Activated T-helper 17 cell treated with anti-CD3 and anti-CD28 coated beads, Interleukin-2, amount 50 U/mL, for 72 hours (primary cell): ENCODE measurements around the gene MALAT1. TPM values are rescaled to one million over a fixed set of nuclear protein-coding genes. Genes with fewer than 3 reads are reported as not detected.
"Not testable (repeated sequence)": the region's sequence is repeated elsewhere in the genome, so short reads cannot be mapped to it uniquely, and the experiment has no call there.

Experiments used
- ATAC-seq: fragments of 150-1000 bp; cut with Tn5 transposase; replicated peaks from 2 replicates; pipeline ENCODE4 v1.10.0; 2021; ENCODE audit warnings: mild to moderate bottlenecking, moderate library complexity
- H3K27ac Mint-ChIP-seq: one replicate; pipeline ENCODE4 v1.8.0; 2022; ENCODE audit warnings: mixed read lengths
- H3K27me3 Mint-ChIP-seq: one replicate; pipeline ENCODE4 v1.8.0; 2022; ENCODE audit warnings: mixed read lengths
- H3K36me3 Mint-ChIP-seq: one replicate; pipeline ENCODE4 v1.8.0; 2022; ENCODE audit warnings: low read depth, mild to moderate bottlenecking, mixed read lengths
- H3K4me1 Mint-ChIP-seq: one replicate; pipeline ENCODE4 v1.8.0; 2022; ENCODE audit warnings: mixed read lengths
- H3K4me3 Mint-ChIP-seq: one replicate; pipeline ENCODE4 v1.8.0; 2022; ENCODE audit warnings: mild to moderate bottlenecking, mixed read lengths
- H3K9me3 Mint-ChIP-seq: one replicate; pipeline ENCODE4 v1.8.0; 2022; ENCODE audit warnings: mixed read lengths
- total RNA-seq, 2 donors: library from RNA; stranded (reverse); gene quantifications; one replicate each; pipeline ENCODE4 v1.2.3, GENCODE V29; 2022

MALAT1 gene
- total RNA-seq, 2 donors from 2014 or later, result 5,547 to 22,796 TPM

GRCh38 chr11:65516135-65516968, 17.5 kb downstream of the MALAT1 start:
- no peaks in the 10 kb centered on the region for H3K36me3 Mint-ChIP-seq
- peaks cover 7% of the 10 kb centered on the region for H3K4me1 Mint-ChIP-seq
- peak overlapping the region; percentile 19 for H3K27ac Mint-ChIP-seq
- H3K4me3 Mint-ChIP-seq, result no peak overlapping the region
- H3K27me3 Mint-ChIP-seq, result no peaks in the 10 kb centered on the region
- no peaks in the 10 kb centered on the region for H3K9me3 Mint-ChIP-seq
- ATAC-seq, result peak; percentile 32

GRCh38 chr11:65518941-65519549, 20.2 kb downstream of the MALAT1 start:
- not testable (repeated sequence) for H3K4me3 Mint-ChIP-seq, ATAC-seq, H3K36me3 Mint-ChIP-seq, H3K27me3 Mint-ChIP-seq, H3K9me3 Mint-ChIP-seq, H3K27ac Mint-ChIP-seq
- peaks cover 27% of the 10 kb centered on the region for H3K4me1 Mint-ChIP-seq

- not testable (repeated sequence) for H3K9me3 Mint-ChIP-seq, ATAC-seq, H3K27me3 Mint-ChIP-seq
- Mint-ChIP-seq H3K4me3 (peak overlapping the region; percentile 89), H3K4me1 (peaks cover 29% of the 10 kb centered on the region), H3K27ac (peak overlapping the region; percentile 88), H3K36me3 (peaks cover 14% of the 10 kb centered on the region)
Measured at GRCh38 chr11:65521777-65522521, 23.1 kb downstream of the MALAT1 start.

- H3K9me3 Mint-ChIP-seq, H3K27me3 Mint-ChIP-seq: not testable (repeated sequence)
- ATAC-seq, result peak; percentile 25
- peak overlapping the region; percentile 89 for H3K4me3 Mint-ChIP-seq
- H3K27ac Mint-ChIP-seq, result peak overlapping the region; percentile 88
- peaks cover 24% of the 10 kb centered on the region for H3K36me3 Mint-ChIP-seq
- peaks cover 29% of the 10 kb centered on the region for H3K4me1 Mint-ChIP-seq
Measured at GRCh38 chr11:65522718-65523630, 24.1 kb downstream of the MALAT1 start.

GRCh38 chr11:65523631-65523968, 24.8 kb downstream of the MALAT1 start:
- Mint-ChIP-seq H3K4me1 (peaks cover 30% of the 10 kb centered on the region), H3K4me3 (peak overlapping the region; percentile 89), H3K27ac (peak overlapping the region; percentile 88), H3K36me3 (peaks cover 28% of the 10 kb centered on the region)
- ATAC-seq, H3K27me3 Mint-ChIP-seq, H3K9me3 Mint-ChIP-seq: not testable (repeated sequence)

GRCh38 chr11:65524014-65524740, 25.3 kb downstream of the MALAT1 start:
- peak overlapping the region; percentile 89 for H3K4me3 Mint-ChIP-seq
- H3K27ac Mint-ChIP-seq, result peak overlapping the region; percentile 88
- no peaks in the 10 kb centered on the region for H3K27me3 Mint-ChIP-seq
- peaks cover 34% of the 10 kb centered on the region for H3K4me1 Mint-ChIP-seq
- no peaks in the 10 kb centered on the region for H3K9me3 Mint-ChIP-seq
- H3K36me3 Mint-ChIP-seq, result peaks cover 33% of the 10 kb centered on the region
- peak; percentile 13 for ATAC-seq

GRCh38 chr11:65524741-65525545, 26.1 kb downstream of the MALAT1 start, which contains the start of gene SCYL1:
TSS of gene SCYL1 (plus strand) at chr11:65525083. CDS start at chr11:65525154, 71 bp downstream.
- Mint-ChIP-seq H3K4me3 (peak within 1 kb of the TSS; percentile 89), H3K27me3 (no peaks in the 10 kb centered on the region), H3K27ac (peak within 1 kb of the TSS; percentile 91), H3K36me3 (peaks cover 36% of the 10 kb centered on the region), H3K9me3 (no peaks in the 10 kb centered on the region), H3K4me1 (peaks cover 34% of the 10 kb centered on the region)
- ATAC-seq, result peak; percentile 90

GRCh38 chr11:65525546-65526480, 27.0 kb downstream of the MALAT1 start:
- Mint-ChIP-seq H3K4me3 (peak overlapping the region; percentile 89), H3K36me3 (peaks cover 45% of the 10 kb centered on the region), H3K4me1 (peaks cover 34% of the 10 kb centered on the region), H3K27ac (peak overlapping the region; percentile 91), H3K27me3 (no peaks in the 10 kb centered on the region), H3K9me3 (no peaks in the 10 kb centered on the region)
- ATAC-seq, result no peak

- Mint-ChIP-seq H3K9me3 (no peaks in the 10 kb centered on the region), H3K4me1 (peaks cover 32% of the 10 kb centered on the region), H3K27ac (peak overlapping the region; percentile 63), H3K27me3 (no peaks in the 10 kb centered on the region), H3K36me3 (peaks cover 54% of the 10 kb centered on the region), H3K4me3 (peak overlapping the region; percentile 89)
- ATAC-seq, result no peak
Measured at GRCh38 chr11:65526744-65527143, 27.9 kb downstream of the MALAT1 start.

- H3K36me3 Mint-ChIP-seq, result peaks cover 73% of the 10 kb centered on the region
- ATAC-seq, result no peak
- H3K4me3 Mint-ChIP-seq, result no peak overlapping the region
- H3K4me1 Mint-ChIP-seq, result peaks cover 14% of the 10 kb centered on the region
- H3K9me3 Mint-ChIP-seq, result no peaks in the 10 kb centered on the region
- no peaks in the 10 kb centered on the region for H3K27me3 Mint-ChIP-seq
- peak overlapping the region; percentile 66 for H3K27ac Mint-ChIP-seq
Measured at GRCh38 chr11:65528819-65529350, 30.0 kb downstream of the MALAT1 start.

- H3K4me1 Mint-ChIP-seq, result peaks cover 11% of the 10 kb centered on the region
- peak overlapping the region; percentile 56 for H3K27ac Mint-ChIP-seq
Measured at GRCh38 chr11:65529475-65530156, 30.8 kb downstream of the MALAT1 start.

More at GRCh38 chr11:65529475-65530156, 30.8 kb downstream of the MALAT1 start:
- ATAC-seq, result no peak
- Mint-ChIP-seq H3K27me3 (no peaks in the 10 kb centered on the region), H3K9me3 (no peaks in the 10 kb centered on the region), H3K36me3 (peaks cover 78% of the 10 kb centered on the region), H3K4me3 (no peak overlapping the region)
